Measurements from ENCODE around the gene TMA7.

GRCh38 chr3:48451270-48451669 is 11.2 kb downstream of the TMA7 start:
- no peak for TF ChIP-seq POLR2A (IDR thresholded peaks at IDR 0.05)
- TF ChIP-seq, protein P1, sequence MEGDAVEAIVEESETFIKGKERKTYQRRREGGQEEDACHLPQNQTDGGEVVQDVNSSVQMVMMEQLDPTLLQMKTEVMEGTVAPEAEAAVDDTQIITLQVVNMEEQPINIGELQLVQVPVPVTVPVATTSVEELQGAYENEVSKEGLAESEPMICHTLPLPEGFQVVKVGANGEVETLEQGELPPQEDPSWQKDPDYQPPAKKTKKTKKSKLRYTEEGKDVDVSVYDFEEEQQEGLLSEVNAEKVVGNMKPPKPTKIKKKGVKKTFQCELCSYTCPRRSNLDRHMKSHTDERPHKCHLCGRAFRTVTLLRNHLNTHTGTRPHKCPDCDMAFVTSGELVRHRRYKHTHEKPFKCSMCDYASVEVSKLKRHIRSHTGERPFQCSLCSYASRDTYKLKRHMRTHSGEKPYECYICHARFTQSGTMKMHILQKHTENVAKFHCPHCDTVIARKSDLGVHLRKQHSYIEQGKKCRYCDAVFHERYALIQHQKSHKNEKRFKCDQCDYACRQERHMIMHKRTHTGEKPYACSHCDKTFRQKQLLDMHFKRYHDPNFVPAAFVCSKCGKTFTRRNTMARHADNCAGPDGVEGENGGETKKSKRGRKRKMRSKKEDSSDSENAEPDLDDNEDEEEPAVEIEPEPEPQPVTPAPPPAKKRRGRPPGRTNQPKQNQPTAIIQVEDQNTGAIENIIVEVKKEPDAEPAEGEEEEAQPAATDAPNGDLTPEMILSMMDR (IDR thresholded peaks at IDR 0.05) = no peak

Measured in uterus (tissue), 2 donors.